OCI-LY1 (cell line): Measurements from ENCODE around the gene ZBTB42.

Experiments used
- H2AFZ ChIP-seq: fragments of 200-600 bp; sonication (generic), shearing (Covaris generic); 2 replicates; pipeline ENCODE4 v1.6.0; 2014; ENCODE audit warnings: antibody characterized with exemption, mild to moderate bottlenecking, low read length
- H3F3A ChIP-seq: fragments of 200-600 bp; sonication (generic), shearing (Covaris generic); 2 replicates; pipeline ENCODE4 v1.6.0; 2014; ENCODE audit warnings: mild to moderate bottlenecking, antibody characterized with exemption, low read length, moderate library complexity; ENCODE audit not compliant: insufficient read depth
- H3K27ac ChIP-seq: fragments of 200-600 bp; sonication (generic); 2 replicates; pipeline ENCODE4 v1.5.1; 2014; ENCODE audit warnings: low read length, mixed run types, mild to moderate bottlenecking, low read depth; ENCODE audit not compliant: poor library complexity, severe bottlenecking
- H3K27me3 ChIP-seq: fragments of 200-600 bp; sonication (generic); 2 replicates; pipeline ENCODE4 v1.6.0; 2014; ENCODE audit warnings: antibody characterized with exemption, mild to moderate bottlenecking, low read length, moderate library complexity; ENCODE audit not compliant: insufficient read depth
- H3K36me3 ChIP-seq: fragments of 200-600 bp; sonication (generic); 2 replicates; pipeline ENCODE4 v1.6.1; 2014; ENCODE audit warnings: mild to moderate bottlenecking, antibody characterized with exemption, low read length, moderate library complexity, mixed read lengths; ENCODE audit not compliant: insufficient read depth
- H3K4me1 ChIP-seq: fragments of 200-600 bp; sonication (generic); 2 replicates; pipeline ENCODE4 v1.5.1; 2014; ENCODE audit warnings: mild to moderate bottlenecking, low read length, moderate library complexity; ENCODE audit not compliant: insufficient read depth, severe bottlenecking
- H3K4me2 ChIP-seq: fragments of 200-600 bp; sonication (generic), shearing (Covaris generic); 2 replicates; pipeline ENCODE4 v1.6.1; 2014; ENCODE audit warnings: low read length
- H3K4me3 ChIP-seq: fragments of 200-600 bp; sonication (generic); 2 replicates; pipeline ENCODE4 v1.5.1; 2014; ENCODE audit warnings: low read length, low read depth, mild to moderate bottlenecking, mixed read lengths; ENCODE audit not compliant: poor library complexity, severe bottlenecking
- H3K79me2 ChIP-seq: fragments of 200-600 bp; shearing (Covaris generic); 2 replicates; pipeline ENCODE4 v1.6.1; 2016; ENCODE audit warnings: mixed run types, low read length, mixed read lengths; ENCODE audit not compliant: insufficient read depth
- H3K9ac ChIP-seq: fragments of 200-600 bp; sonication (generic), shearing (Covaris generic); 2 replicates; pipeline ENCODE4 v1.6.1; 2014; ENCODE audit warnings: mild to moderate bottlenecking, low read length, mixed read lengths
- H3K9me2 ChIP-seq: fragments of 200-600 bp; sonication (generic), shearing (Covaris generic); 2 replicates; pipeline ENCODE4 v1.6.1; 2014; ENCODE audit warnings: low read depth, mild to moderate bottlenecking, low read length, mixed read lengths
- H3K9me3 ChIP-seq: fragments of 200-600 bp; shearing (Covaris generic); 2 replicates; pipeline ENCODE4 v1.6.1; 2014; ENCODE audit warnings: low read length, mixed read lengths
- H4K20me1 ChIP-seq: fragments of 200-600 bp; sonication (generic), shearing (Covaris generic); 2 replicates; pipeline ENCODE4 v1.6.0; 2016; ENCODE audit warnings: mild to moderate bottlenecking, low read length; ENCODE audit not compliant: insufficient read depth
- CTCF ChIP-seq: fragments of 200-600 bp; sonication (generic), shearing (Covaris generic); IDR thresholded peaks from 2 replicates; pipeline ENCODE4 v1.5.1; 2017; ENCODE audit warnings: mild to moderate bottlenecking, antibody characterized with exemption, low read length, moderate library complexity, mixed read lengths
- EZH2 ChIP-seq: fragments of 200-600 bp; sonication (generic), shearing (Covaris generic); IDR thresholded peaks from 2 replicates; pipeline ENCODE4 v1.8.0; 2017; ENCODE audit warnings: borderline replicate concordance, mixed run types, mild to moderate bottlenecking, antibody characterized with exemption, low read length, moderate library complexity, mixed read lengths

ZBTB42 gene

GRCh38 chr14:104766256-104766862, 34.5 kb upstream of the ZBTB42 start:
- TF ChIP-seq CTCF, result no peak
- TF ChIP-seq EZH2, result no peak
- no peak overlapping the region for H2AFZ ChIP-seq
- H3K4me2 ChIP-seq, result no peak overlapping the region
- no peaks in the 10 kb centered on the region for H3K27me3 ChIP-seq
- H3K9me3 ChIP-seq, result peaks cover 14% of the 10 kb centered on the region
- no peak overlapping the region for H3K4me3 ChIP-seq
- H3K79me2 ChIP-seq, result no peaks in the 10 kb centered on the region
- H3K9ac ChIP-seq, result no peak overlapping the region
- H4K20me1 ChIP-seq, result no peaks in the 10 kb centered on the region
- no peaks in the 10 kb centered on the region for H3K9me2 ChIP-seq
- no peaks in the 10 kb centered on the region for H3K4me1 ChIP-seq
- H3F3A ChIP-seq, result no peaks in the 10 kb centered on the region
- H3K27ac ChIP-seq, result no peak overlapping the region
- H3K36me3 ChIP-seq, result peaks cover 40% of the 10 kb centered on the region

GRCh38 chr14:104766863-104767633, 33.9 kb upstream of the ZBTB42 start:
- H3K9ac ChIP-seq, result no peak overlapping the region
- no peak overlapping the region for H3K27ac ChIP-seq

GRCh38 chr14:104767634-104767918, 33.3 kb upstream of the ZBTB42 start:
- TF ChIP-seq CTCF (no peak), EZH2 (no peak)
- H3K9ac ChIP-seq, result no peak overlapping the region

More at GRCh38 chr14:104766863-104767633, 33.9 kb upstream of the ZBTB42 start:
- no peaks in the 10 kb centered on the region for H3F3A ChIP-seq
- no peaks in the 10 kb centered on the region for H4K20me1 ChIP-seq
- no peak overlapping the region for H3K4me3 ChIP-seq
- H3K9me3 ChIP-seq, result peaks cover 15% of the 10 kb centered on the region
- no peaks in the 10 kb centered on the region for H3K79me2 ChIP-seq
- TF ChIP-seq EZH2, result no peak
- TF ChIP-seq CTCF, result no peak
- H3K27me3 ChIP-seq, result no peaks in the 10 kb centered on the region
- H3K4me1 ChIP-seq, result no peaks in the 10 kb centered on the region
- H3K4me2 ChIP-seq, result no peak overlapping the region
- peaks cover 41% of the 10 kb centered on the region for H3K36me3 ChIP-seq
- no peaks in the 10 kb centered on the region for H3K9me2 ChIP-seq
- no peak overlapping the region for H2AFZ ChIP-seq

More at GRCh38 chr14:104767634-104767918, 33.3 kb upstream of the ZBTB42 start:
- Histone ChIP-seq H3K27me3 (no peaks in the 10 kb centered on the region), H4K20me1 (no peaks in the 10 kb centered on the region), H3K4me3 (no peak overlapping the region), H3K27ac (no peak overlapping the region), H3K4me1 (no peaks in the 10 kb centered on the region), H3K9me2 (no peaks in the 10 kb centered on the region), H3F3A (no peaks in the 10 kb centered on the region), H3K4me2 (no peak overlapping the region), H2AFZ (no peak overlapping the region), H3K36me3 (peaks cover 41% of the 10 kb centered on the region), H3K79me2 (no peaks in the 10 kb centered on the region), H3K9me3 (peaks cover 15% of the 10 kb centered on the region)
